Keratinocyte (primary cell): ENCODE data around the gene KRTAP5-7.

ENCODE experiments used
- CTCF ChIP-seq, 3 experiments: IDR thresholded peaks in 1 of 3; conservative IDR thresholded peaks in 1 of 3; optimal IDR thresholded peaks in 1 of 3; 2 replicates in 2 of 3; 3 replicates in 1 of 3; pipeline versions ENCODE3 to v1.5.1; 2011; ENCODE audit warnings: low read length in 3 of 3, mild to moderate bottlenecking in 3 of 3, moderate library complexity in 2 of 3, control low read depth in 1 of 3, inconsistent platforms in 1 of 3; ENCODE audit not compliant: insufficient read depth in 2 of 3; ENCODE audit errors: extremely low read depth in 1 of 3
- EZH2 ChIP-seq: IDR thresholded peaks from one replicate; pipeline ENCODE4 v1.6.1; 2012; ENCODE audit warnings: inconsistent platforms, mild to moderate bottlenecking, low read length, moderate library complexity

- TF ChIP-seq CTCF (optimal IDR thresholded peaks at IDR 0.05 in 1 of 3, IDR thresholded peaks at IDR 0.05 in 1 of 3, conservative IDR thresholded peaks at IDR 0.05 in 1 of 3; ENCODE audit: extremely low read depth in 1 of 3, insufficient read depth in 2 of 3, low read length in 3 of 3) (no peak), EZH2 (no peak)
These were observed 1.1 kb upstream of the KRTAP5-7 start for GRCh38 chr11:71525938-71526495.
